DMS153 (cell line): ENCODE data around the gene C6orf120.

Experiments used
- DNase-seq: peaks from one replicate; lab custom pipeline; 2025; lab: John Stamatoyannopoulos, UW

Gene C6orf120

DNA sequence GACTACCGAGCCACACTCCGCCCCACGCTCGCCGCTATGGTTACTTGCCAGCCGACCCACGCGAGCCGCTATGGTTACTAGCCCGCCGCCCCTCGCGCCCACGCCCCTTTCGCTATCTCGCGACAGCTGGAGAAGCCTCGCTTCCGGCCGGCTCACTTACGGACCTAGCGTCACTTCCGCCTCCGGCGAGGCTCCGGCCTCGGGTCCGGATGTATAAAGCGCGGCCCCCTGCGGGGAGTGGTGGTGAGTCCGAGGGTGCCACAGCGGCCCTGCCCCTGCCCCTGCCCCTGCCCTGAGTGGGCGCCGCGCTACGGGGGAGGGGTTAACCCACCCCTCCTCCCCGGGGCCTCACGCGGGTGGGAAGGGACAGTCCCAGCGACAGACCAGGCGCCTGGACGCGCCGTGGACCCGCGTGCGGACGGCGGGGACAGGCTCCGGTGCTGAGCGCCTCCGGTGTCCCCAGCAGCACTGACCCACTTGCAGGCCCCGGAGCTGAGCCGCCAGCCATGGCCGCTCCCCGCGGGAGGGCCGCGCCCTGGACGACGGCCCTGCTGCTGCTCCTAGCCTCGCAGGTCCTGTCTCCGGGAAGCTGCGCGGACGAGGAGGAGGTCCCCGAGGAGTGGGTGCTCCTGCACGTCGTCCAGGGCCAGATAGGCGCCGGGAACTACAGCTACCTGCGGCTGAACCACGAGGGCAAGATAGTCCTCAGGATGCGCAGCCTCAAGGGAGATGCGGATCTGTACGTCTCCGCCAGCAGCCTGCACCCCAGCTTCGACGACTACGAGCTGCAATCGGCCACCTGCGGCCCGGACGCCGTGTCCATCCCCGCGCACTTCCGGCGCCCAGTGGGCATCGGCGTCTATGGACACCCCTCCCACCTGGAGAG lies at the start of gene C6orf120, which contains the start of gene WDR27:
TSS of gene C6orf120 (plus strand) at position 173 of the 886 bp plus-strand sequence. CDS start at position 507, 334 bp downstream.
TSS of gene WDR27 (minus strand) at position 76 of the 886 bp plus-strand sequence. CDS start 13,024 bp downstream, outside the sequence.
- peak; percentile 93 for DNase-seq

DNA sequence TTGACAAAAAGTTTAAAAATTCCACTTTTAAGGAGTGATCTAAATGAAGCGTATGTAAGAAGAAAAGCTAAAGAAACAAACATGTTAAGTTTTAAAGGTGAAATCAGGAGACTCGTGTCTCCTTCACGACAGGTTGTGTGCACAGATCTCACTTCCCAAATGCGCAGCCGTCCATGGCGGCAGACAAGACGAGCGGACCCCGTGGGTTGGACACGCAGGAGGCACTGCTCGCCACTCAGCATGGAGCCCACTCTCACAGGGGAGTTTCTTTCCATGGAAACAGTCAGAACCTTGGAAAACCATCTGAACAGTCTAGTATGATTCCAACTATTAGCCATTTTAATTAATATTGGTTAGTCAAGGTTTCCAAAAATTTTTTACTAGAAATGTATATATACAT lies 49.0 kb upstream of the C6orf120 start:
- no peak for DNase-seq

GRCh38 chr6:169653691-169654090 lies 48.2 kb upstream of the C6orf120 start:
- DNase-seq = no peak

- DNase-seq = no peak
These were observed 47.1 kb upstream of the C6orf120 start for GRCh38 chr6:169654598-169655391.

- DNase-seq = no peak
These were observed 45.2 kb upstream of the C6orf120 start for GRCh38 chr6:169656546-169657283.

GRCh38 chr6:169657284-169657610 lies 44.7 kb upstream of the C6orf120 start:
- DNase-seq = no peak

- no peak for DNase-seq
These were observed 41.9 kb upstream of the C6orf120 start for GRCh38 chr6:169659820-169660610.

DNA sequence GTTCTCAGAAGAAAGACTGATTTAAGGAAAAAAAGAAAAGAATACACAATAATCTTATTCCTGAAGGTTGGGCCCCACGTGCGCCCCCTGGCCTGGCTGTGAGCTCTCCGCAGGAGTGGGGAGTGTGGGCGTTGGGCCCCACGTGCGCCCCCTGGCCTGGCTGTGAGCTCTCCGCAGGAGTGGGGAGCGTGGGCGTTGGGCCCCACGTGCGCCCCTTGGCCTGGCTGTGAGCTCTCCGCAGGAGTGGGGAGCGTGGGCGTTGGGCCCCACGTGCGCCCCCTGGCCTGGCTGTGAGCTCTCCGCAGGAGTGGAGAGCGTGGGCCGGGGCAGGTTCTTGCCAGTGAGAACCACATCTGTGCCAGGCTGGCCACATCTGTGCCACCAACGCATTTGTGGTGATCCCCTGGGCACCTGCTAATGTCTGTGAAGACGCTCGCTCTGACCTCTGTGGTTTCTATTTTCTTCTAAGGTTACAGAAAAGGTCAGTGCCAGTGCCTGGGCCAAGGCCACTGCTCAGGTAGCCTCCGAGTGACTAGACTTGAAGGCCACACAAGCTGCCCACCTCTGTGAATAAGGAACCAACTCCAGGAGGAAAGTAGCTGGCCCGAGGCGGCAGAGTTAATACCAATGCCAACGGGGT lies 41.1 kb upstream of the C6orf120 start:
- no peak for DNase-seq

DNA sequence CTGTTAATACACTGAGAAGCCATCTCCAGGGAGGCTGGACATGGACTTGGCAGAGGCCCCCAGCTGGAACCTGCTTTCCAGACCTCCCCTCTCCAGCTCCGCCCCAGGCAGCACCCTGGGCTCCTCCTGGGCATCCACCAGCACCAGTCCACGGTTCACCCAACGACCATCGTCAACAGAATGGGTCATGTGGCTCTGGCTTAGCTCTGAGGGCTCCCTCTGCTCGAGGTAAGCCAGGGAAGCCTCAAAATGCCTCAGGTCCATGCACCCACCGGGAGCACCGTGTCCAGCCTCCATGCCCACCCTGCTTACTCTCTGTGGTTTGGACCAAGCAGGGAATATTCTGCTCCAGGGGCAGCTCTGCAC lies 40.6 kb upstream of the C6orf120 start:
- no peak for DNase-seq

DNA sequence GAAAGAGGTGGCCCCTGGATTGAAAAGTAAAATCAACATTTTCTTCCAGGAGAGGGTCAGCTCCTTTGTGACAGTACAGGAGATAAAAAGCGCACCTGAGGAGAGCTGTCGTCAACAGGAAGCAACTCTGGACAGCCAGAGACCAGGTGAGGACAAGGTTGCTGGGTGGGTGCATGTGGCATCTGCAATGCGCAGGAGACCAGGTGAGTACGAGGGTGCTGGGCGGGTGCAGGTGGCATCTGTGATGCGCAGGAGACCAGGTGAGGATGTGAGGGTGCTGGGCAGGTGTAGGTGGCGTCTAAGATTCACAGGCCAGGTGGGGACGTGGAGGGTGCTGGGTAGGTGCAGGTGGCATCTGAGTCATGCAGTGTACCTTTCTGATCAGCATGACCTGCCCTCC lies 38.5 kb upstream of the C6orf120 start:
- DNase-seq = peak; percentile 12

DNA sequence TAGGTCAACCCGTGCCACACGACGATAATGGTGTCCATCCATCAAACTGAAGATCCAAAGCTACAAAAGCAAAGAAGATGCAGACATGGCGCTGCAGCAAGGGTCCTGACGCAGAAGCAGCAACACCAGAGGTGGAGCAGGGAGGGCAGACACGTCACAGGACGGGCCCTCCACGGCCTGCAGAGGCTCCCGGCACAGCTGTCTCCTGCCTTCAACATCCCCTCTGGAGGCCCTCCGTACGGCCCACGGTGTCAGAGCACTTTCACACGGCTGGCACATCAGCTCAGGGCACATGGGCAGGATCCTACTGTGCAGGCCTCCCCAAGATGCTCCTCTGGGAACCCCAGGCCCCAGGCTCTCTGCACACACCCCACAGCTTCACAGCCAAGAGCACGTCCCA lies 37.7 kb upstream of the C6orf120 start:
- DNase-seq = no peak

- peak; percentile 46 for DNase-seq
These were observed 36.6 kb upstream of the C6orf120 start for GRCh38 chr6:169665289-169665688.

- no peak for DNase-seq
These were observed 35.5 kb upstream of the C6orf120 start for GRCh38 chr6:169666441-169666840.

- no peak for DNase-seq
These were observed 34.2 kb upstream of the C6orf120 start for GRCh38 chr6:169667716-169668115.

GRCh38 chr6:169668203-169668847 lies 33.6 kb upstream of the C6orf120 start:
- DNase-seq = no peak

DNA sequence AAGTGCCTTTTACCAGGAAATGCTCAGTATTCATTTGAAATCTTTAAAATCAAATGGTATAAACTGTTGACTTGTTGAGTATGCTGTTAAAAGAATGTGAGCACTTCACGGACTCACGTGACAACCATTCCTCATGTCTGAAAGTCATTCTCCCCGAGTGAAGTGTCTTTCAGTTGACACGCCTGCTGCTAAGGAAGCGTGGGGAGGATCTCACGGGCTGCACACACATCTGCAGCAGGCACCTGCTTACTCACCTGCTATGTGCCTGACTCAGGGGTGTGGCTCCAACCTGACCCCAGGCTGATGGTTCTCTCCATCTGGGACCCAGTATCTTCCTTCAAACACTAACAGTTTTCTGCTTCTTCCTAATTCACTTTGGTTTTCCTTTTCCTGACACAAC lies 32.8 kb upstream of the C6orf120 start:
- DNase-seq = no peak

DNA sequence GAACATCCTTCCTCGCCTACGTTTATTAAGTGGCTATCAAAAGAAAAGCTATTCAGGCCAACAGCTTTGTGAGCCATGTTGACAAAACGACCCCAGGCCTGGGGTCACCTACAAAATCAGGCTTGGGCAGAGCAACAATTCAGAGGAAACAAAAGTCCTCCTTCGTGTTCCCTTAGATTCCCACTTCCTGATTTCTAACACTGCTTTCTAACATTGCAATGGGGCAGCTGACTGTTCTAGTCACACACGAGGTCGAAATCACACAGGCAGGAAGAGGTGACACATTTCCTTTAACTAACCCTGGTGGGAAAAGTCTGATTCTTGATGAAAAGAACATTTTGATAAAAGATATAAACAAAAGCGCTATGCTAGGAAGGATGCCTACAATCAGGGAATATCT lies 32.0 kb upstream of the C6orf120 start:
- no peak for DNase-seq

GRCh38 chr6:169671563-169671962 lies 30.4 kb upstream of the C6orf120 start:
- no peak for DNase-seq

- no peak for DNase-seq
These were observed 26.9 kb upstream of the C6orf120 start for GRCh38 chr6:169675011-169675410.

GRCh38 chr6:169677096-169677495 lies 24.8 kb upstream of the C6orf120 start:
- DNase-seq = no peak

DNA sequence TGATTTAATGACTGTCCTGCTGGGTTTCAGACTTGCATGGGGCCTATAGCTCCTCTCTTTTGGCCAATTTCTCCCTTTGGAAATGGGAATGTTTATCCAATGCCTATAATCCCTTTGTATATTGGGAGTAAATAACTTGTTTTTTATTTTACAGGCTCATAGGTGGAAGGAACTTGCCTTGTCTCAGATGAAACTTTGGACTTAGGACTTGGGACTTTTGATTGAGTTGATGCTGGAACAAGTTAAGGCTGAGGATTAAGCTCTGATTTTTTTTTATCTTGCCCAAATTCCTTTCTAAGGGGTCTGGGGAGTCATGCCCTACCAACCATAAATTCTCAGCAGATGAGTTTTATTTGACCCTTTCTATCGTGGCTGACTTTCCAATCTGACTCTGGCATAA lies 23.6 kb upstream of the C6orf120 start:
- no peak for DNase-seq
